K562 (cell line): ENCODE results near the gene OXLD1. TPM values are rescaled to one million over a fixed set of nuclear protein-coding genes. Genes with fewer than 3 reads are reported as not detected.

Source experiments
- BCL6 ChIP-seq: fragments of 250-450 bp; sonication (Bioruptor Pico); IDR thresholded peaks from 2 replicates; pipeline ENCODE4 v1.4.0; 2020
- HDAC1 ChIP-seq, 2 experiments: fragments of 450-650 bp; IDR thresholded peaks; 2 replicates each; pipeline ENCODE4 v1.6.1; 2016 to 2017; ENCODE audit warnings: inconsistent platforms in 1 of 2, mild to moderate bottlenecking in 1 of 2, moderate library complexity in 1 of 2
- MAX ChIP-seq: sonication (generic); formaldehyde crosslinking; IDR thresholded peaks from 2 replicates; pipeline ENCODE4 v1.9.0; 2022; ENCODE audit warnings: mild to moderate bottlenecking, missing genetic modification reagents
- PPARD ChIP-seq: fragments of 250-450 bp; sonication (Bioruptor Pico); IDR thresholded peaks from 2 replicates; pipeline ENCODE4 v1.8.0; 2022; ENCODE audit warnings: inconsistent platforms, mild to moderate bottlenecking, moderate library complexity
- ZNF592 ChIP-seq: fragments of 450-650 bp; IDR thresholded peaks from 2 replicates; pipeline ENCODE4 v1.6.1; 2017; ENCODE audit warnings: antibody characterized with exemption, mild to moderate bottlenecking
- polyA plus RNA-seq, 8 experiments: library from polyadenylated mRNA; depleted of rRNA in 4 of 8; stranded (reverse) in 5 of 8; unstranded in 3 of 8; fragments of >200 nt; fragmentation: Nextera tagmentation in 2 of 8; fragmentation: Illumina TruSeq in 1 of 8; extraction: Ambion mirVana in 2 of 8; extraction: Trizol in 1 of 8; gene quantifications; 2 replicates each; pipeline versions ENCODE4 v1.2.1 to v1.2.3, GENCODE V29; 2011 to 2014; ENCODE audit warnings: inconsistent platforms in 1 of 8, missing spikeins in 1 of 8
- total RNA-seq, 7 experiments: library from RNA; depleted of rRNA in 6 of 7; stranded (reverse); fragments of >200 nt in 6 of 7; fragmentation: Illumina TruSeq in 2 of 7; extraction: Trizol in 2 of 7; gene quantifications; 2 replicates each; pipeline versions ENCODE4 v1.2.1 to v1.2.3, GENCODE V29; 2011 to 2021; ENCODE audit warnings: low replicate concordance in 1 of 7

OXLD1 gene
- total and polyA plus RNA-seq, 9 of the 15 experiments (the other 6 are each of a cell fraction or from before 2014, with no cell fraction given), result 4.4 to 115 (median 29.3) TPM

- no peak for TF ChIP-seq ZNF592
- TF ChIP-seq BCL6 (CRISPR knock-in tag), result no peak
- TF ChIP-seq PPARD (CRISPR knock-in tag), result no peak
- TF ChIP-seq HDAC1 (IDR thresholded peaks at IDR 0.05), result no peak
- TF ChIP-seq MAX, result 0 out of 2 replicates have a peak, but pooled peaks have one; percentile 21
Measured at GRCh38 chr17:81700353-81701287, 34.2 kb upstream of the OXLD1 start (continued).
